HepG2 (cell line): ENCODE data around the gene HDAC4. TPM values are rescaled to one million over a fixed set of nuclear protein-coding genes. Genes with fewer than 3 reads are reported as not detected.

Source experiments
- ATAC-seq: fragments of 200-7000 bp; cut with Tn5 transposase; 3 replicates; pipeline ENCODE4 v1.9.1; 2020; ENCODE audit warnings: mild to moderate bottlenecking, moderate library complexity
- BruUV-seq: library from RNA; stranded (reverse); fragments of 400-500 nt; replicated peaks from 2 replicates; lab custom pipeline; 2021; lab: Mats Ljungman, UMichigan
- CTCF ChIA-PET: fragments of 300-600 bp; formaldehyde crosslinking; extraction: SDS; loops from one replicate; lab custom pipeline; 2021; ENCODE audit warnings: low total read pairs, inconsistent platforms, low intra/inter-chr PET ratio; lab: Yijun Ruan, JAX
- POLR2A ChIA-PET: fragments of 350-600 bp; sonication (Branson Sonifier 250); formaldehyde crosslinking; loops from one replicate; lab custom pipeline; 2020; ENCODE audit warnings: antibody characterized with exemption, inconsistent platforms; lab: Yijun Ruan, JAX
- DNase-seq: peaks from one replicate; pipeline ENCODE4 v3.0.0-alpha.2; 2015; ENCODE audit warnings: low spot score
- FAIRE-seq: peaks from 3 replicates; lab custom pipeline; 2011; peaks lifted over from hg19 to GRCh38; lab: Jason Lieb, UNC
- H2AFZ ChIP-seq: one replicate; pipeline ENCODE4 v1.6.1; 2011; ENCODE audit warnings: low read length, inconsistent platforms
- H3K27ac ChIP-seq: fragments of 300-600 bp; 3 replicates; pipeline ENCODE4 v1.8.0; 2011; ENCODE audit warnings: mixed run types, mild to moderate bottlenecking, mixed read lengths, low read length, inconsistent platforms; ENCODE audit not compliant: insufficient read depth; ENCODE audit errors: extremely low read length
- H3K27me3 ChIP-seq, 2 experiments: fragments of 200-600 bp in 1 of 2; 2 replicates in 1 of 2; 3 replicates in 1 of 2; pipeline versions ENCODE4 v1.6.0 to v1.8.0; 2011; ENCODE audit warnings: low read length in 2 of 2, mild to moderate bottlenecking in 2 of 2, moderate library complexity in 2 of 2, inconsistent platforms in 1 of 2; ENCODE audit not compliant: insufficient read depth in 2 of 2, control insufficient read depth in 1 of 2
- H3K36me3 ChIP-seq, 2 experiments: fragments of 200-600 bp in 1 of 2; replicated peaks in 1 of 2; 2 replicates in 1 of 2; 3 replicates in 1 of 2; pipeline versions ENCODE4 v1.5.1 to v1.8.0; 2011; ENCODE audit warnings: low read length in 2 of 2, inconsistent platforms in 1 of 2; ENCODE audit not compliant: insufficient read depth in 2 of 2, control insufficient read depth in 1 of 2
- H3K4me1 ChIP-seq: 2 replicates; pipeline ENCODE4 v1.5.1; 2012; ENCODE audit warnings: low read length, inconsistent platforms; ENCODE audit not compliant: insufficient read depth
- H3K4me2 ChIP-seq: 2 replicates; pipeline ENCODE4 v1.6.0; 2011; ENCODE audit warnings: low read depth, low read length, inconsistent platforms
- H3K4me3 ChIP-seq, 3 experiments: fragments of 200-600 bp in 1 of 3; sonication (generic), shearing (Covaris generic) in 1 of 3; replicated peaks in 1 of 3; 2 replicates each; pipeline ENCODE4 v1.5.1; 2011 to 2016; ENCODE audit warnings: low read length in 3 of 3, inconsistent platforms in 2 of 3, low read depth in 2 of 3, mild to moderate bottlenecking in 2 of 3, control low read depth in 1 of 3, mixed read lengths in 1 of 3; ENCODE audit not compliant: insufficient read depth in 1 of 3
- H3K79me2 ChIP-seq: one replicate; pipeline ENCODE4 v1.6.1; 2011; ENCODE audit warnings: low read length, inconsistent platforms; ENCODE audit not compliant: insufficient read depth
- H3K9ac ChIP-seq: 2 replicates; pipeline ENCODE4 v1.6.0; 2011; ENCODE audit warnings: mild to moderate bottlenecking, low read depth, low read length, inconsistent platforms; ENCODE audit not compliant: insufficient read depth
- H3K9me3 ChIP-seq: 2 replicates; pipeline ENCODE4 v1.5.1; 2012; ENCODE audit warnings: mild to moderate bottlenecking, low read length
- H4K20me1 ChIP-seq: 2 replicates; pipeline ENCODE4 v1.6.0; 2011; ENCODE audit warnings: inconsistent platforms, mild to moderate bottlenecking, low read length, moderate library complexity; ENCODE audit not compliant: insufficient read depth
- BCL6 ChIP-seq: IDR thresholded peaks from 2 replicates; pipeline ENCODE4 v1.6.1; 2016; ENCODE audit warnings: missing genetic modification reagents, missing compliant biosample characterization
- FOSL2 ChIP-seq: sonication (generic); formaldehyde crosslinking; IDR thresholded peaks from 2 replicates; pipeline ENCODE4 v1.4.0; 2020; ENCODE audit warnings: missing genetic modification reagents
- FOXM1 ChIP-seq: sonication (generic); formaldehyde crosslinking; IDR thresholded peaks from 2 replicates; pipeline ENCODE4 v1.5.0; 2020; ENCODE audit warnings: missing genetic modification reagents
- IKZF1 ChIP-seq: fragments of 450-650 bp; IDR thresholded peaks from 2 replicates; pipeline ENCODE4 v1.7.1; 2016
- IRF2 ChIP-seq: IDR thresholded peaks from 2 replicates; pipeline ENCODE4 v1.6.1; 2018; ENCODE audit warnings: missing genetic modification reagents, missing compliant biosample characterization
- REST ChIP-seq, 2 experiments: IDR thresholded peaks; 2 replicates each; pipeline ENCODE4 v1.6.1; 2011 to 2012; ENCODE audit warnings: low read length in 2 of 2, borderline replicate concordance in 1 of 2, low read depth in 1 of 2, mild to moderate bottlenecking in 1 of 2, moderate library complexity in 1 of 2
- ZBTB49 ChIP-seq: sonication (generic); formaldehyde crosslinking; IDR thresholded peaks from 2 replicates; pipeline ENCODE4 v1.4.0; 2020; ENCODE audit warnings: missing genetic modification reagents, borderline replicate concordance
- WGBS: methylation state at CpG from one replicate; pipeline ENCODE4 v1.1.6; 2017; ENCODE audit warnings: low lambda C conversion rate; 5-methylcytosine and 5-hydroxymethylcytosine counted together
- in situ Hi-C: cut with HindIII; loops from 2 replicates; pipeline ENCODE4 v1.10.0; 2017; ENCODE audit warnings: low pct_unique_long_range_greater_than_20kb; ENCODE audit not compliant: extremely low pct_ligation_motif_present
- intact Hi-C: fragments of 100-400 bp; cut with micrococcal nuclease; formaldehyde crosslinking; loops from one replicate; pipeline ENCODE4 v1.10.0; 2022; ENCODE audit not compliant: unreplicated experiment
- polyA plus RNA-seq, 8 experiments: library from polyadenylated mRNA; depleted of rRNA in 3 of 8; stranded (reverse) in 7 of 8; unstranded in 1 of 8; fragments of >200 nt; fragmentation: Illumina TruSeq in 4 of 8; extraction: Trizol in 4 of 8; gene quantifications; 2 replicates each; pipeline versions ENCODE4 v1.2.1 to v1.2.3, GENCODE V29; 2011 to 2016; ENCODE audit warnings: low read depth in 4 of 8, missing spikeins in 1 of 8, mixed read lengths in 1 of 8; ENCODE audit not compliant: insufficient read depth in 1 of 8
- total RNA-seq, 5 experiments: library from RNA; depleted of rRNA; stranded (reverse); fragments of >200 nt; fragmentation: Illumina TruSeq; extraction: Trizol; gene quantifications; 2 replicates each; pipeline ENCODE4 v1.2.3, GENCODE V29; 2016; ENCODE audit warnings: low read depth in 1 of 5

Gene HDAC4
- total and polyA plus RNA-seq, 2 of the 13 experiments (the other 11 are each of a cell fraction or from before 2014, with no cell fraction given) = 10.1 to 11.5 TPM

GRCh38 chr2:239418918-239419317 is 18.1 kb upstream of the HDAC4 start:
- no peak for TF ChIP-seq ZBTB49 (CRISPR knock-in tag)
- TF ChIP-seq REST (IDR thresholded peaks at IDR 0.05; ENCODE audit: borderline replicate concordance in 1 of 2, low read depth in 1 of 2, low read length in 2 of 2) = no peak
- TF ChIP-seq IKZF1 = no peak
- no peak for TF ChIP-seq BCL6 (CRISPR knock-in tag)
- TF ChIP-seq IRF2 (CRISPR knock-in tag) = no peak
- TF ChIP-seq FOSL2 (CRISPR knock-in tag) = no peak
- no peak for TF ChIP-seq FOXM1 (CRISPR knock-in tag)
- POLR2A ChIA-PET = interaction anchor here (1.1 kb wide), 1 partner anchor 18 kb away, joined by 3 read pairs; the partner anchor contains the start of gene HDAC4
- BruUV-seq = no TSS peak

More at GRCh38 chr2:239418918-239419317, 18.1 kb upstream of the HDAC4 start:
- Histone ChIP-seq H3K4me3 (no peak overlapping the region), H4K20me1 (no peaks in the 10 kb centered on the region), H3K9ac (no peak overlapping the region), H3K4me1 (no peaks in the 10 kb centered on the region), H3K4me2 (no peak overlapping the region), H3K27me3 (peaks cover 0 to 42% of the 10 kb centered on the region in 2 experiments; a peak in 3 of 5 replicates), H2AFZ (no peak overlapping the region), H3K36me3 (no peaks in the 10 kb centered on the region), H3K9me3 (no peaks in the 10 kb centered on the region), H3K79me2 (no peaks in the 10 kb centered on the region), H3K27ac (no peak overlapping the region)
- CTCF ChIA-PET = no interaction called here
- WGBS = 29% methylated on average over 1 of the region's 1 CpG
- DNase-seq = no peak
- intact Hi-C loops = no loop called here
- ATAC-seq = no peak
- in situ Hi-C loops = no loop called here
- FAIRE-seq = no peak
